Caco-2 (cell line): ENCODE results near the gene HACE1. TPM values are rescaled to one million over a fixed set of nuclear protein-coding genes. Genes with fewer than 3 reads are reported as not detected.
A peak's percentile ranks its signal among the peaks of the same experiment; 100 is the strongest.

Experiments
- Bru-seq: library from RNA; stranded (reverse); fragments of 400-500 nt; gene quantifications from one replicate; lab custom pipeline; 2021; lab: Mats Ljungman, UMichigan
- BruChase-seq, 2 experiments: library from RNA; stranded (reverse); fragments of 400-500 nt; gene quantifications; one replicate each; lab custom pipeline; 2021; lab: Mats Ljungman, UMichigan
- BruUV-seq: library from RNA; stranded (reverse); fragments of 400-500 nt; replicated peaks from 2 replicates; lab custom pipeline; 2021; lab: Mats Ljungman, UMichigan
- CTCF ChIA-PET: fragments of 300-600 bp; sonication (Branson Sonifier 250); formaldehyde crosslinking; loops from one replicate; lab custom pipeline; 2022; ENCODE audit warnings: antibody characterized with exemption; lab: Charles Lee
- POLR2A ChIA-PET: fragments of 300-600 bp; sonication (Branson Sonifier 250); formaldehyde crosslinking; loops from one replicate; lab custom pipeline; 2022; ENCODE audit warnings: antibody characterized with exemption; lab: Charles Lee
- DNase-seq, 2 experiments: peaks; one replicate each; pipeline versions ENCODE4 v3.0.0 to v3.0.0-alpha.2; 2020 to 2022
- H3K27me3 ChIP-seq: replicated peaks from 2 replicates; pipeline ENCODE4 v1.6.0; 2011; ENCODE audit warnings: low read length; ENCODE audit not compliant: control insufficient read depth, insufficient read depth
- H3K36me3 ChIP-seq: 2 replicates; pipeline ENCODE4 v1.5.1; 2011; ENCODE audit warnings: low read length; ENCODE audit not compliant: control insufficient read depth, insufficient read depth
- H3K4me1 ChIP-seq: fragments of 250-450 bp; sonication (Bioruptor Pico); 2 replicates; pipeline ENCODE4 v1.5.1; 2020; ENCODE audit warnings: mild to moderate bottlenecking
- H3K4me3 ChIP-seq: 2 replicates; pipeline ENCODE4 v1.5.1; 2011; ENCODE audit warnings: low read depth, mild to moderate bottlenecking, control low read depth, low read length
- H3K9me3 ChIP-seq: fragments of 250-450 bp; sonication (Bioruptor Pico); 2 replicates; pipeline ENCODE4 v1.5.1; 2020; ENCODE audit warnings: mild to moderate bottlenecking, moderate library complexity
- H3K27ac Mint-ChIP-seq: one replicate; pipeline ENCODE4 v1.8.0; 2022; ENCODE audit warnings: mixed read lengths; ENCODE audit not compliant: unreplicated experiment
- H3K27me3 Mint-ChIP-seq: one replicate; pipeline ENCODE4 v1.8.0; 2022; ENCODE audit warnings: mixed read lengths; ENCODE audit not compliant: insufficient read depth, unreplicated experiment
- H3K36me3 Mint-ChIP-seq: one replicate; pipeline ENCODE4 v1.8.0; 2022; ENCODE audit warnings: mild to moderate bottlenecking, mixed read lengths; ENCODE audit not compliant: insufficient read depth, unreplicated experiment
- H3K4me1 Mint-ChIP-seq: one replicate; pipeline ENCODE4 v1.8.0; 2022; ENCODE audit warnings: low read depth, mixed read lengths; ENCODE audit not compliant: unreplicated experiment
- H3K4me3 Mint-ChIP-seq: one replicate; pipeline ENCODE4 v1.8.0; 2022; ENCODE audit warnings: mild to moderate bottlenecking, moderate library complexity, mixed read lengths; ENCODE audit not compliant: unreplicated experiment
- H3K9me3 Mint-ChIP-seq: one replicate; pipeline ENCODE4 v1.8.0; 2022; ENCODE audit warnings: mixed read lengths; ENCODE audit not compliant: unreplicated experiment
- CTCF ChIP-seq, 2 experiments: fragments of 200-600 bp in 1 of 2; IDR thresholded peaks; 1 replicate in 1 of 2; 2 replicates in 1 of 2; pipeline versions ENCODE4 v1.5.1 to v1.8.0; 2011 to 2022; ENCODE audit warnings: antibody characterized with exemption in 1 of 2, control low read depth in 1 of 2, inconsistent platforms in 1 of 2, low read depth in 1 of 2, low read length in 1 of 2, mild to moderate bottlenecking in 1 of 2, moderate library complexity in 1 of 2; ENCODE audit not compliant: insufficient read depth in 1 of 2, severe bottlenecking in 1 of 2, unreplicated experiment in 1 of 2
- intact Hi-C: fragments of 100-400 bp; cut with micrococcal nuclease; formaldehyde crosslinking; loops from one replicate; pipeline ENCODE4 v1.10.0; 2022; ENCODE audit not compliant: unreplicated experiment
- long read RNA-seq: library from polyadenylated mRNA; stranded (forward); transcript quantifications from one replicate; pipeline ENCODE4 v2.0.0, GENCODE V29; 2022
- total RNA-seq: library from RNA; stranded (reverse); gene quantifications from 2 replicates; pipeline ENCODE4 v1.2.3, GENCODE V29; 2022

Gene HACE1
- 10.0 and 13.2 TPM in 2 replicates for total RNA-seq
- percentile 69 among the genes with signal in this experiment for Bru-seq, nascent RNA
- BruChase-seq, experiment 1, labeled RNA remaining after a 2-hour chase, result percentile 67 among the genes with signal in this experiment
- BruChase-seq, experiment 2, labeled RNA remaining after a 6-hour chase, result percentile 59 among the genes with signal in this experiment
- long read RNA-seq, full-length matches to known transcripts, result 8 of 15 reads
- long read RNA-seq, partial matches to known transcripts, result 0 of 15 reads
- long read RNA-seq, other reads (novel, unspliced or antisense), result 7 of 15 reads

GRCh38 chr6:104859225-104860146 is at the start of gene HACE1:
Gene HACE1 (minus strand): TSS chr6:104859919. CDS start chr6:104859642, 277 bp downstream.
- no peak within 1 kb of the TSS for H3K27ac Mint-ChIP-seq
- peaks cover 5% of the 10 kb centered on the region for H3K36me3 Mint-ChIP-seq
- H3K4me3 ChIP-seq, result peak within 1 kb of the TSS; percentile 99
- DNase-seq, result peak; percentile 84 to 89
- H3K27me3 Mint-ChIP-seq, result peaks cover 3% of the 10 kb centered on the region
- H3K27me3 ChIP-seq, result no peaks in the 10 kb centered on the region
- no peaks in the 10 kb centered on the region for H3K9me3 Mint-ChIP-seq
- peak within 1 kb of the TSS; percentile 82 for H3K4me3 Mint-ChIP-seq
- CTCF ChIA-PET, result interaction anchor here (0.5 to 1.8 kb wide), 2 partner anchors 55 to 218 kb away, joined by 4 to 10 read pairs; no protein-coding TSS in a partner anchor
- intact Hi-C loops, result loop anchor here (2.0 kb wide), 1 partner anchor 65 kb away; no protein-coding TSS in a partner anchor
- TSS peak; percentile 39 for BruUV-seq
- POLR2A ChIA-PET, result no interaction called here
- H3K36me3 ChIP-seq, result no peaks in the 10 kb centered on the region
- H3K4me1 ChIP-seq, result no peaks in the 10 kb centered on the region
- H3K4me1 Mint-ChIP-seq, result peaks cover 8% of the 10 kb centered on the region
- peak in 1 of 2 experiments; percentile 11 for TF ChIP-seq CTCF (IDR thresholded peaks at IDR 0.05; ENCODE audit: insufficient read depth in 1 of 2, low read depth in 1 of 2, low read length in 1 of 2, severe bottlenecking in 1 of 2, unreplicated experiment in 1 of 2)
- H3K9me3 ChIP-seq, result no peaks in the 10 kb centered on the region

- Histone ChIP-seq H3K4me1 (peaks cover 17% of the 10 kb centered on the region), H3K4me3 (no peak overlapping the region), H3K27me3 (no peaks in the 10 kb centered on the region), H3K9me3 (peaks cover 4% of the 10 kb centered on the region; the same call in 1 of the 2 replicates), H3K36me3 (no peaks in the 10 kb centered on the region)
- no TSS peak for BruUV-seq
- Mint-ChIP-seq H3K4me3 (no peak overlapping the region), H3K9me3 (no peaks in the 10 kb centered on the region), H3K27ac (peak overlapping the region; percentile 50), H3K4me1 (peaks cover 22% of the 10 kb centered on the region), H3K36me3 (no peaks in the 10 kb centered on the region), H3K27me3 (no peaks in the 10 kb centered on the region)
- no peak for TF ChIP-seq CTCF (IDR thresholded peaks at IDR 0.05; ENCODE audit: insufficient read depth in 1 of 2, low read depth in 1 of 2, low read length in 1 of 2, severe bottlenecking in 1 of 2, unreplicated experiment in 1 of 2)
- ChIA-PET POLR2A (no interaction called here), CTCF (interaction anchor here (0.6 kb wide), 1 partner anchor 64 kb away, joined by 4 read pairs; no protein-coding TSS in a partner anchor)
- DNase-seq, result peak in 1 of 2 experiments; percentile 3
- intact Hi-C loops, result loop anchor here (2.0 kb wide), 1 partner anchor 50 kb away; no protein-coding TSS in a partner anchor
Observed at GRCh38 chr6:104908888-104909525, 49.3 kb upstream of the HACE1 start.
